GM23338 (cell line): ENCODE measurements around the gene ACSM2A.

Source experiments
- CREB1 ChIP-seq: fragments of 250-450 bp; sonication (Bioruptor Pico); IDR thresholded peaks from 2 replicates; pipeline ENCODE4 v1.5.0; 2020; ENCODE audit warnings: low read depth, mild to moderate bottlenecking, moderate library complexity
- EZH2 ChIP-seq: fragments of 200-600 bp; sonication (generic); IDR thresholded peaks from one replicate; pipeline ENCODE4 v1.8.0; 2017; ENCODE audit warnings: antibody characterized with exemption, mild to moderate bottlenecking, low read depth; ENCODE audit not compliant: unreplicated experiment
- EZH2phosphoT487 ChIP-seq: fragments of 200-600 bp; sonication (generic); IDR thresholded peaks from one replicate; pipeline ENCODE4 v1.8.1; 2018; ENCODE audit warnings: antibody characterized with exemption; ENCODE audit not compliant: unreplicated experiment
- JUNB ChIP-seq: IDR thresholded peaks from one replicate; pipeline ENCODE4 v1.6.1; 2016; ENCODE audit warnings: antibody characterized with exemption; ENCODE audit not compliant: unreplicated experiment
- NANOG ChIP-seq: IDR thresholded peaks from 2 replicates; pipeline ENCODE4 v1.6.1; 2016; ENCODE audit warnings: antibody characterized with exemption, borderline replicate concordance
- POLR2AphosphoS5 ChIP-seq: IDR thresholded peaks from 2 replicates; pipeline ENCODE4 v1.6.1; 2016; ENCODE audit warnings: antibody characterized with exemption, low read depth
- TF ChIP-seq, protein P1 (sequence below): IDR thresholded peaks from one replicate; pipeline ENCODE4 v1.6.1; 2018; ENCODE audit warnings: antibody characterized with exemption; ENCODE audit not compliant: unreplicated experiment
- TF ChIP-seq, protein P2 (sequence below), 2 experiments: fragments of 200-600 bp in 1 of 2; sonication (generic) in 1 of 2; conservative IDR thresholded peaks; 2 replicates each; pipeline versions ENCODE4 v1.5.1 to v1.6.1; 2016 to 2017; ENCODE audit warnings: antibody characterized with exemption in 2 of 2, low read depth in 2 of 2, mild to moderate bottlenecking in 2 of 2, moderate library complexity in 1 of 2
- TF ChIP-seq, protein P3 (sequence below): IDR thresholded peaks from 2 replicates; pipeline ENCODE4 v1.6.1; 2016; ENCODE audit warnings: antibody characterized with exemption

DNA sequence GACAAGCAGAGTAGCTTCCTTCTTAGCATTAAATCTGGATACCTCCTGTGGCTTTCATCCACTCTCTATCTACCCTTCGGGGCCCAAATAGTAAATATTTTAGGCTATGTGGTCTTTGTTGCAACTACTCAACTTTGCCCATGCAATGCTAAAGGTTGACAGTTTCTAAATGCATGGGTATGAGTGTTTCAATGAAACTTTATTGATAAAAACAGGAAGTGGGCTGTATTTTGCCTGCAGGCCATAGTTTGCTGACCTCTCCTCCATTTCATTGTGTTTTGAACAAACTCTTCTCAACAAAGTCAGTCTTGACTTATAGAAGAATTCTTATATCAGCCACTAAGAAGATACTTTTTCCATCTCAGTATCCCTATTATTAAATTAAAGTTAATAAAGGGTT, 34.1 kb downstream of the ACSM2A start:
- TF ChIP-seq, protein P1, sequence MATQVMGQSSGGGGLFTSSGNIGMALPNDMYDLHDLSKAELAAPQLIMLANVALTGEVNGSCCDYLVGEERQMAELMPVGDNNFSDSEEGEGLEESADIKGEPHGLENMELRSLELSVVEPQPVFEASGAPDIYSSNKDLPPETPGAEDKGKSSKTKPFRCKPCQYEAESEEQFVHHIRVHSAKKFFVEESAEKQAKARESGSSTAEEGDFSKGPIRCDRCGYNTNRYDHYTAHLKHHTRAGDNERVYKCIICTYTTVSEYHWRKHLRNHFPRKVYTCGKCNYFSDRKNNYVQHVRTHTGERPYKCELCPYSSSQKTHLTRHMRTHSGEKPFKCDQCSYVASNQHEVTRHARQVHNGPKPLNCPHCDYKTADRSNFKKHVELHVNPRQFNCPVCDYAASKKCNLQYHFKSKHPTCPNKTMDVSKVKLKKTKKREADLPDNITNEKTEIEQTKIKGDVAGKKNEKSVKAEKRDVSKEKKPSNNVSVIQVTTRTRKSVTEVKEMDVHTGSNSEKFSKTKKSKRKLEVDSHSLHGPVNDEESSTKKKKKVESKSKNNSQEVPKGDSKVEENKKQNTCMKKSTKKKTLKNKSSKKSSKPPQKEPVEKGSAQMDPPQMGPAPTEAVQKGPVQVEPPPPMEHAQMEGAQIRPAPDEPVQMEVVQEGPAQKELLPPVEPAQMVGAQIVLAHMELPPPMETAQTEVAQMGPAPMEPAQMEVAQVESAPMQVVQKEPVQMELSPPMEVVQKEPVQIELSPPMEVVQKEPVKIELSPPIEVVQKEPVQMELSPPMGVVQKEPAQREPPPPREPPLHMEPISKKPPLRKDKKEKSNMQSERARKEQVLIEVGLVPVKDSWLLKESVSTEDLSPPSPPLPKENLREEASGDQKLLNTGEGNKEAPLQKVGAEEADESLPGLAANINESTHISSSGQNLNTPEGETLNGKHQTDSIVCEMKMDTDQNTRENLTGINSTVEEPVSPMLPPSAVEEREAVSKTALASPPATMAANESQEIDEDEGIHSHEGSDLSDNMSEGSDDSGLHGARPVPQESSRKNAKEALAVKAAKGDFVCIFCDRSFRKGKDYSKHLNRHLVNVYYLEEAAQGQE = no peak
- TF ChIP-seq, protein P2, sequence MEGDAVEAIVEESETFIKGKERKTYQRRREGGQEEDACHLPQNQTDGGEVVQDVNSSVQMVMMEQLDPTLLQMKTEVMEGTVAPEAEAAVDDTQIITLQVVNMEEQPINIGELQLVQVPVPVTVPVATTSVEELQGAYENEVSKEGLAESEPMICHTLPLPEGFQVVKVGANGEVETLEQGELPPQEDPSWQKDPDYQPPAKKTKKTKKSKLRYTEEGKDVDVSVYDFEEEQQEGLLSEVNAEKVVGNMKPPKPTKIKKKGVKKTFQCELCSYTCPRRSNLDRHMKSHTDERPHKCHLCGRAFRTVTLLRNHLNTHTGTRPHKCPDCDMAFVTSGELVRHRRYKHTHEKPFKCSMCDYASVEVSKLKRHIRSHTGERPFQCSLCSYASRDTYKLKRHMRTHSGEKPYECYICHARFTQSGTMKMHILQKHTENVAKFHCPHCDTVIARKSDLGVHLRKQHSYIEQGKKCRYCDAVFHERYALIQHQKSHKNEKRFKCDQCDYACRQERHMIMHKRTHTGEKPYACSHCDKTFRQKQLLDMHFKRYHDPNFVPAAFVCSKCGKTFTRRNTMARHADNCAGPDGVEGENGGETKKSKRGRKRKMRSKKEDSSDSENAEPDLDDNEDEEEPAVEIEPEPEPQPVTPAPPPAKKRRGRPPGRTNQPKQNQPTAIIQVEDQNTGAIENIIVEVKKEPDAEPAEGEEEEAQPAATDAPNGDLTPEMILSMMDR (conservative IDR thresholded peaks at IDR 0.05; ENCODE audit: low read depth in 2 of 2) = no peak
- TF ChIP-seq NANOG = no peak
- no peak for TF ChIP-seq EZH2
- no peak for TF ChIP-seq POLR2AphosphoS5
- TF ChIP-seq EZH2phosphoT487 = no peak
- TF ChIP-seq JUNB = no peak
- TF ChIP-seq, protein P3, sequence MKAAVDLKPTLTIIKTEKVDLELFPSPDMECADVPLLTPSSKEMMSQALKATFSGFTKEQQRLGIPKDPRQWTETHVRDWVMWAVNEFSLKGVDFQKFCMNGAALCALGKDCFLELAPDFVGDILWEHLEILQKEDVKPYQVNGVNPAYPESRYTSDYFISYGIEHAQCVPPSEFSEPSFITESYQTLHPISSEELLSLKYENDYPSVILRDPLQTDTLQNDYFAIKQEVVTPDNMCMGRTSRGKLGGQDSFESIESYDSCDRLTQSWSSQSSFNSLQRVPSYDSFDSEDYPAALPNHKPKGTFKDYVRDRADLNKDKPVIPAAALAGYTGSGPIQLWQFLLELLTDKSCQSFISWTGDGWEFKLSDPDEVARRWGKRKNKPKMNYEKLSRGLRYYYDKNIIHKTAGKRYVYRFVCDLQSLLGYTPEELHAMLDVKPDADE = no peak
- TF ChIP-seq CREB1 (CRISPR knock-in tag) = no peak
